Erythroblast (primary cell): ENCODE measurements around the gene SLC36A3.
"Not testable (repeated sequence)": the region's sequence is repeated elsewhere in the genome, so short reads cannot be mapped to it uniquely, and the experiment has no call there.

ENCODE experiments used
- DNase-seq, 2 experiments: peaks; one replicate each; lab custom pipeline; 2025; lab: John Stamatoyannopoulos, UW
- GATA1 ChIP-seq: IDR thresholded peaks from 2 replicates; pipeline ENCODE4 v1.6.1; 2011; ENCODE audit warnings: low read depth, mild to moderate bottlenecking, control low read depth, low read length, moderate library complexity
- POLR2A ChIP-seq: IDR thresholded peaks from 2 replicates; pipeline ENCODE4 v1.6.1; 2011; ENCODE audit warnings: mild to moderate bottlenecking, low read length

The SLC36A3 gene

DNA sequence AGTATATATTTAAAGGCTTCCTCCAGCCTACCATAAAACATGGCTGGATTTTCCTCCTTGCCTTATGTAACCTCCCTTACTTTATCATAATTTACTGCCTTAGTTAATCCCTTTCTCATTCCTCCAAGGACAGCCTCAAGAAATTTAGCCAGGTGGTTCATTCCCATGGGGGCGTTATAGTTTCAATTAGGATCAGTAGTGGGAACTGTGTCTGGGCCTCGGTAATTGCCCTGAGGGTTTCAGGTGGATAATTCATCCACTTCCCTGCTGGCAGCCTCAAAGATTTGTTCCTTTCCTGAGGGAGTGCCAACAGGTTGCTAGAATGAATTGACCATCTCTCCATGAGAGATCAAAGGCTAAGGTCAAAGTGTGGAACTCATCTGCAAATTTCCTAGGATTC lies 54.9 kb downstream of the SLC36A3 start:
- TF ChIP-seq GATA1 (no peak), POLR2A (no peak)
- no peak for DNase-seq

DNA sequence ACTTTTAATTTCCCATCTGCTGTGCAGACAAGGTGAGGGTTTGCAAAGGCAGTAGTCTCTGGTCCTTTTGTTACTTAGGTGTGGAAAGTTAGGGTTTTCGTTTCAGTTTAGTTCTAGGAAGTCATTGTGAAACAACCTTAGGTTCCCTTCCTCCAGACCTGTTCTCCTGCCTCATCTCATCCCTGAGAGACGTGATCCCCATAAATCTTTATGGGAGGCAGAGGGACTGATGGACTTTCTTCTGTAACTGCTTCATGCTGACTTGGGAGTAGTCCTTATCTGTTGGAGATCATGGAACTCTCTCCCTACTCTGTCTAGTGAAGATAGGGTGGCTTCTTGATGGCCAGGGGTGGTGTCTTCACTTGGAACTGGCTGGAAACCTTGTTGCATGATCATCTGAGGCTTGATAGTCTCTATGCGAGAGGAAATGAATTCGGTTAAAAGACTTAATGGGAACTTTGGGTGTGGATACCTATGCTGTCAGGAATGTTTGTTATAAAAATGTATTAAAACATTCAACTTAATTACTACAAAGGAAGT lies 57.8 kb downstream of the SLC36A3 start:
- no peak for TF ChIP-seq POLR2A
- no peak for DNase-seq

DNA sequence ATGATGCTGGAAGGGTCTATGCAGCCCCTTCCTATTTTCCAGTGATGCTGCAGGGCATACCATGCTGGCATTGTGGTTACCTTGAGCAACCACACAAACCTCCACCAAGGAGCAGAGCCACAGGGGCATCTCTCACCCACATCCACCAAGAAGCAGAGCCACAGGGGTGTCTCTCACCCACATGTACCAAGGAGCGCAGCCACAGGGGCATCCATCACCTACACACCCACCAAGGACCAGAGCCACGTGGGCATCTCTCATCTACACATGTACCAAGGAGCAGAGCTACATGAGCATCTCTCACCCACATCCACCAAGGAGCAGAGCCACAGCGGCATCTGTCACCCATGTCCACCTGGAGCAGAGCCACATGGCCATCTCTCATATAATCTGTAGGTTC lies 59.4 kb downstream of the SLC36A3 start:
- no peak for DNase-seq
- TF ChIP-seq GATA1 (no peak), POLR2A (no peak)

DNA sequence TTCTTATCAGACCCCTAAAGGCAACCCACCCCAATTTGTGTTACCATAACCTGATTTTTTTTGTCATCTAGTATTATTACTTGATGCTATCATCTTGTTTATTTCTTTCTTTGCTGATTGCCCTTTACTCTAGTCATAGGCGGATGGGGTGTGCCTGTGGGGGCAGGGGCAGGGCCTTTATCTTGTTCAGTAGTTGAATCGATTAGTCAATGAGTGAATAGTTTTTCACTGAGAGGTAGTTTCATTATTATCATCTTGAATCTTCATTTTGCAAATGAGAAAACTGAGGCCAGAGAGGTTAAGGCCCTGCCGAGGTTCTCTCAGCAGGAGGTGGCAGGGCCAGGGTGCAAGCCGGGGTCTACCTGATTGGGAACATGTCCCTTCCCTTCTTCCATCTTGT lies 60.0 kb downstream of the SLC36A3 start:
- TF ChIP-seq POLR2A (no peak), GATA1 (no peak)
- no peak for DNase-seq

DNA sequence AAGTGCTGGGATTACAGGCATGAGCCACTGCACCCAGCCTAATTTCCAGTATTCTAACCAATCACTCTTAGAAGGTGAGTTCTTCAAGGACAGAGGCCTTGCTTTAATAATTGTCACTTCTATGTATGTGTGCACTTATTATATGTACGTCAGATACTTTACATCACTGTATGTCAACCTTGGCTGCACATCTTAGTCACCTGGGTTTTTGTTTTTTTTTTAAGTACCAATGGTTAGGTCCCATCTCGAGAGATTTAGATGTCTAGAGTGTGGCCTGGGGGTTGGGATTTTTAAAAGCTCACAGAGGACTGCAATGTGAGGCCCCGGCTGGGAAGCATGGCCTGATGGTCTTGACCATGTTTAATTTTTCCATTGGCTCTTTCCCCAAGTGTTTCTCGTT lies 60.4 kb downstream of the SLC36A3 start:
- TF ChIP-seq GATA1 (no peak), POLR2A (no peak)
- DNase-seq = no peak

DNA sequence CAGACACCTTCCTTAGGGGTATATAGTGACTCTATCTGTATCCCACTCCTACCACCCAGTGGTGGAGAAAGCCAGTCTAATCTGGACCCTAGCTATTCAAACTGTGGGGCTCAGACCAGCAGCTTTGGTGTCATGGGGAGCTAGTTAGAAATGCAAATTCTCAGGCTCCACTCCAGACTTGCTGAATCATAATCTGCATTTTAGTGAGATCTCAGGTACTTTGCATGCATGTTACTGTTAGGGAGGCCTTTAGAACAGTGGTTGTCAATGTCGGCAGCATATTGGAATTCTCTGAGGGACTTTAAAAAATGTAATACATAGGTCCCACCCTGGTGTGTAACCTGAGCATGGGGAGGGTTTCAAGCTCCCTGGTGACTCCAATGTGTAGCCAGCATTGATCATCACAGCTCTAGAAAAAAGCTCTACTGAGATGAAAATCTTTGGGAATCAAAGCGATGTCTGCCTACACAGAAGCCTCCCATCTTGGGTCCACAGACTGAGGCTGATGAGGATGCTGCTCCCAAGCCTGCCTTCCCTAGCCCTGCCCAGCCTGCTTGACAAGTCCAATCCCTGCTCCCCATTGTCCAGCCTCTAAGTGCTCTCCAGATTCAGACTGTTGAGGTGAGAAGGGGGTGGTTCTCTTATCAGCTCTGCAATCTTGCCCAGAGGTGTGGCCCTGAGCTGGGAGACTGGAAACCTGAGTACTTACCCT lies 62.5 kb downstream of the SLC36A3 start:
- TF ChIP-seq POLR2A (no peak), GATA1 (no peak)

DNA sequence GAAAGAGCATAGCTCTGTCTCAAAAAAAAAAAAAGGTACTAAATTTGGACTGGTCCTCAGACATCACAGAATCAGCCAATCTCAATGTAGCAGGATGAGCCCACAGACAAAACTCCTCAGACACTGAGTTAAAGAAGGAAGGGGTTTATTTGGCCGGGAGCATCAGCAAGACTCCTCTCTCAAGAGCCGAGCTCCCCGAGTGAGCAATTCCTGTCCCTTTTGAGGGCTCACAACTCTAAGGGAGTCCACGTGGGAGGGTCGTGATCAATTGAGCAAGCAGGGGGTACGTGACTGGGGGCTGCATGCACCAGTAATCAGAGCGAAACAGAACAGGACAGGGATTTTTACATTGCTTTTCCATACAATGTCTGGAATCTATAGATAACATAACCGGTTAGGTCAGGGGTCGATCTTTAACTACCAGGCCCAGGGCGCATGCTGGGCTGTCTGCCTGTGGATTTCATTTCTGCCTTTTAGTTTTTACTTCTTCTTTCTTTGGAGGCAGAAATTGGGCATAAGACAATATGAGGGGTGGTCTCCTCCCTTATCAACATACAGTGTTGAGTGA lies 63.2 kb downstream of the SLC36A3 start:
- DNase-seq = not testable (repeated sequence)

More for the DNA sequence above, 62.5 kb downstream of the SLC36A3 start:
- DNase-seq = no peak

DNA sequence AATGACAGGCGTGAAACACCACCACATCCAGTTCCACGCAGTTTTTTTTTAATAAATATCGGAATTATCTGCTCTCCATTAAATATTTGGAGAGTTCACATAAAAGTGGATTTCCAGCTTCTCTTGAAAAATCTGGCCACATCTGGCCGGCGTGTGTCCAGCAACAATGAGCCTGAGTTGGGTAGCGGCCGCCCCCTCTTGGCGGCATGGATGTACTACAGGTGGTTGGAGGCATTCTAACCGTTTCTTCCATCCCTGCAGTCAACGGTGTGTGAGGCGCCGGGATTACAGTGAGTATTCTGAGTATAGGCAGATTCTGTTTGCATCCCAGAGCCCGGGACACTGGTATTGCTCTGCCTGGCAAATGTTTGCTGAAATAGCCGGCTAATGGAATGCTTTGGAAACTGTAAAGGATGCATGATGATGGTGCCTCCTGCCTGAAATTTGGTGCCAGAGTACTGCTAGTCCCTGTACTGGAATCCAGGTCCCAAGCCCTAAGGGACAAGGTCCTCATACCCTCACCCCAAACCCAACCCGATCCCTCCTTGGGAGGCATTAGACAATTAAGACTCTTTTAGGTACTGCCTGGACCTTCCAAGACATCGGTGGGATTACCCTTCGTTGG lies 64.2 kb downstream of the SLC36A3 start:
- DNase-seq = peak; percentile 67 to 80
- TF ChIP-seq POLR2A = no peak
- TF ChIP-seq GATA1 = no peak

DNA sequence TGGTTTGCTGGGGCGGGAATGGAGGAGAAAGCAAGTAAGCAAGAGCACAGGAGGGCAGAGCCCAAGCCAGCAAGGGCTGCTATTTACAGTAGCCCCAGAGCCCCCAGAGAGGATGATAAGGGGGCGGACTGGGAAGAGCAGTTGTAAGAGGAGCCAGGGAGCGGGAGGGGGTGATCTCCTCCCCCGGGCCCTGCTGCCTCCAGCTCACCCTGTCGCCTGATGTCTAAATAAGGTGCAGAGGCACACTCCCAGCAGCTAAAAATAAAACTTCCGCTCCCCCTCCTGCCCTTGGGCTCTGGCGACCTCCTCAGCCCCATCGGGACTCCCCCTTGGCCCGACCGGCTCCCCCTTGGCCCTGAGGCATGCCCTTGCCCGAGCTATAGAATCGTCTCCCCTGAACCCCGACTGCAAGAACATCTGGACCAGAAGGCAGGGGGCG lies 65.2 kb downstream of the SLC36A3 start:
- no peak for DNase-seq
- TF ChIP-seq POLR2A (no peak), GATA1 (no peak)

DNA sequence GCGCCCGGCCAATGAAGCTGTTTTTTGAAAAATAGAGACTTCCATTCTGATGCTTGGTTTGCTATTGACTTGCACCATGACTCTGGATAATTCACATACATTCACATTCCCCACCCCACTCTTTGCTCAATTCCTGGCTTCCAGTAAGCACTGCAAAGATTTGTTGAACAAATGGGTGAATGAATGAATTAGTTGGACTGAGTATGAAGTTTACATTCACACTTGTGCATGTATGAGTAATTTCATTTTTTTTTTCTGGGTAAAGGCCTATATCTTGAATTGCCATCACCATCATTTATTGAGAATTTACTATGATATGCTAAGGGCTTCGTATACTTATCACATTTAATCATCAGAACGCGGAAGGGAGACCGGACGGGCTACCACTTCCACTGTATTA lies 65.9 kb downstream of the SLC36A3 start:
- TF ChIP-seq GATA1 = no peak
- TF ChIP-seq POLR2A = no peak
- no peak for DNase-seq

DNA sequence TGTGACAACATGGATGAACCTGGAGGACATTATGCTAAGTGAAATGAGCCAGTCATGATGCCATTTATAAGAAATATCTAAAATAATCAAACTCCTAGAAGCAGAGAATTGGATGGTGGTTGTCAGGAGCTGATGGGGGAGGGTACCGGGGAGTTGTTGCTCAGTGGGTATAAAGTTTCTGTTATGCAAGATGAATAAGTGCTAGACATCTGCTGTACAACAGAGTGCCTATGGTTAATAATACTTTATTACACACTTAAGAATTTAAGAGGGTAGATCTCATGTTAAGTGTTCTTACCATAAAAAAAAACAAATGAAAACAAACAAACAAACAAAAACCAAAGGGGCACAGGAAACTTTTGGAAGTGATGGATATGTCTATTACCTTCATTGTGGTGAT lies 66.7 kb downstream of the SLC36A3 start:
- TF ChIP-seq GATA1 (no peak), POLR2A (no peak)
- DNase-seq = no peak

DNA sequence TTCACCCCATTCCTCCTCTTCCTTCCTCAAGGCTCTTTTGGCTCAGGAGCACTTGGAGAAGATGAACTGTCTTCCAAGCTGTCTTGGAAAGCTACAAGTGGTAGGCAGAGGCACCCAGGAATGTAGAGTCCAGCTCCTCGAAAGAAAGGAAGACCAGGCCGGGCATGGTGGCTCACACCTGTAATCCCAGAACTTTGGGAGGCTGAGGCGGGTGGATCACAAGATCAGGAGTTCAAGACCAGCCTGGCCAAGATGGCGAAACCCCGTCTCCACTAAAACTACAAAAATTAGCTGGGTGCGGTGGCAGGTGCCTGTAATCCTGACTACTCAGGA lies 68.4 kb downstream of the SLC36A3 start:
- not testable (repeated sequence) for DNase-seq

DNA sequence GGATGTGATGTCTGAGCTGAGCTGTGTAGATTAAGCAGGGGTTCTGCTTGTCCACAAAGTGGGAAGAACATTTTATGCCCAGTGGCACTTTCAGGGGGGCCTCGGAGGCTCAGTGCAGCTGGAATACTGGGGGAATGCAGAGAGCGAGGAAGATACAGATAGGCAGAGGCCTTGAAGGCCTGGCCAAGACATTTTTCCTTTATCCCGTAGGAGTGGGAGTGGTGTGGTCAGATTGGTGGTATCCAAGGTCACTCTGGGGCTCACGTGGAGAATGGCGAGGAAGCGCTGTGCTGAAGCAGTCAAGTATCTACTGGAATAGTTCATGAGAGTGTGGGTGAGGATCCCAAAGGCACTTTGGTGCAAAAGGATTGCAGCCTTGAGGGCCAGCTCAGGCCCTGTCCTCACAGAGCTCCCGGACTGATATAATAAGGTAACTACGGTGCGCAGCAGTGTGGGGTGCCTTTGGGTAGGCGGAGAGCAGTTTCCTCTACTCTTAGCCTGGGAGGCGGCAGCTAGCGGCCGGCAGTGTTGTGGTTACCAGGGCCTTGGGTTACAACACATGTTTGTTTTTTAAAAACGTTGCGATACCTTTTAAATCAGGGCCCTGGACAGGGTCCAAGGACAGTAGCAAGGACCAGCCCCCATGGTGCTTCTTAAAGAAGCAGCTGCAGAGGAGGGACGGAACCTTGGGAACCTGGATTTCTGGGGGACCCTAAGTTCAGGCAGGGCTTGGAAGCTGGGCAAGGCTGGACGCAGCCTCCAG lies 68.9 kb downstream of the SLC36A3 start:
- no peak for DNase-seq
- no peak for TF ChIP-seq GATA1
- no peak for TF ChIP-seq POLR2A

DNA sequence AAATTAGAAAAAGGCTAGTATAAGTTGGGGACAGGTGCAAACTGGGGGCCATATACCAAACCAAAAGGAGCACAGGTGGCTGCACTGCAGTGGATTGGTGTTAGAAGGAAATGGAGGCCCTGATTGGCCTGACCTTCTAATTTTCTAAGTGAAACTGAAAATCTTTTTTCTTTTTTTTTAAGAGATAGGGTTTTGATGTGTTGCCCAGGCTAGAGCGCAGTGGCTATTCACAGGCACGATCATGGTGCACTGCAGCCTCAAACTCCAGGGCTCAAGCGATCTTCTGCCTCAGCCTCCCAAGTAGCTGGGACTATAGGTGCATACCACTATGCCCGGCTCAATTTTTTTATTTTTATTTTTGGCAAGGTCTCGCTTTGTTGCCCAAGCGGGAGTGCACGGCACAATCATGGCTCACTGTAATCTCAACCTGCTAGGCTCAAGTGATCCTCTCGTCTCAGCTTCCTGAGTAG lies 69.9 kb downstream of the SLC36A3 start:
- TF ChIP-seq GATA1 (no peak), POLR2A (no peak)
- DNase-seq = no peak
